H9 (cell line): ENCODE results near the gene CNDP1. TPM values are rescaled to one million over a fixed set of nuclear protein-coding genes. Genes with fewer than 3 reads are reported as not detected.

Experiments
- DNase-seq: peaks from one replicate; pipeline ENCODE4 v3.0.0-alpha.2; 2017
- H2AFZ ChIP-seq: one replicate; pipeline ENCODE4 v1.6.1; 2013; ENCODE audit warnings: mild to moderate bottlenecking, low read length, control low read depth, moderate library complexity
- H2AK5ac ChIP-seq: 2 replicates; pipeline ENCODE4 v1.6.1; 2013; ENCODE audit warnings: low read length, control low read depth, mixed read lengths; ENCODE audit not compliant: insufficient read length
- H2BK120ac ChIP-seq: one replicate; pipeline ENCODE4 v1.6.1; 2013; ENCODE audit warnings: low read depth, mild to moderate bottlenecking, low read length, control low read depth, inconsistent platforms; ENCODE audit not compliant: poor library complexity, severe bottlenecking
- H2BK12ac ChIP-seq: 2 replicates; pipeline ENCODE4 v1.6.1; 2013; ENCODE audit warnings: low read length, control low read depth, mixed read lengths, low read depth; ENCODE audit not compliant: insufficient read length
- H2BK15ac ChIP-seq: 2 replicates; pipeline ENCODE4 v1.6.1; 2013; ENCODE audit warnings: low read depth, low read length, control low read depth
- H2BK20ac ChIP-seq: one replicate; pipeline ENCODE4 v1.6.1; 2013; ENCODE audit warnings: low read depth, mild to moderate bottlenecking, low read length, control low read depth, inconsistent platforms; ENCODE audit not compliant: poor library complexity, severe bottlenecking
- H2BK5ac ChIP-seq: 2 replicates; pipeline ENCODE4 v1.6.1; 2013; ENCODE audit warnings: low read length, control low read depth, mixed read lengths; ENCODE audit not compliant: insufficient read length
- H3K14ac ChIP-seq: 2 replicates; pipeline ENCODE4 v1.6.1; 2013; ENCODE audit warnings: low read length, control low read depth; ENCODE audit not compliant: insufficient read depth
- H3K18ac ChIP-seq: 2 replicates; pipeline ENCODE4 v1.6.1; 2013; ENCODE audit warnings: low read depth, mild to moderate bottlenecking, mixed read lengths, low read length, control low read depth; ENCODE audit not compliant: insufficient read length
- H3K23ac ChIP-seq: 2 replicates; pipeline ENCODE4 v1.6.1; 2013; ENCODE audit warnings: low read length, control low read depth, mixed read lengths, low read depth; ENCODE audit not compliant: insufficient read length
- H3K23me2 ChIP-seq: 2 replicates; pipeline ENCODE4 v1.6.1; 2013; ENCODE audit warnings: low read depth, mild to moderate bottlenecking, mixed read lengths, low read length, control low read depth; ENCODE audit not compliant: insufficient read length, poor library complexity, severe bottlenecking
- H3K27ac ChIP-seq: 2 replicates; pipeline ENCODE4 v1.5.1; 2013; ENCODE audit warnings: low read length, control low read depth, mixed read lengths, low read depth; ENCODE audit not compliant: insufficient read length
- H3K27me3 ChIP-seq: 2 replicates; pipeline ENCODE4 v1.6.1; 2013; ENCODE audit warnings: low read length, control low read depth, inconsistent platforms; ENCODE audit not compliant: insufficient read depth
- H3K4ac ChIP-seq: 2 replicates; pipeline ENCODE4 v1.6.1; 2013; ENCODE audit warnings: low read depth, mild to moderate bottlenecking, control low read depth, inconsistent platforms, low read length, moderate library complexity
- H3K4me1 ChIP-seq: 2 replicates; pipeline ENCODE4 v1.6.1; 2013; ENCODE audit warnings: low read length, control low read depth, inconsistent platforms; ENCODE audit not compliant: insufficient read depth
- H3K4me2 ChIP-seq: 2 replicates; pipeline ENCODE4 v1.6.1; 2013; ENCODE audit warnings: low read length, control low read depth, mixed read lengths; ENCODE audit not compliant: insufficient read length, insufficient read depth
- H3K56ac ChIP-seq: 2 replicates; pipeline ENCODE4 v1.6.1; 2013; ENCODE audit warnings: low read depth, mild to moderate bottlenecking, mixed read lengths, low read length, control low read depth; ENCODE audit not compliant: insufficient read length
- H3K79me1 ChIP-seq: 2 replicates; pipeline ENCODE4 v1.6.1; 2013; ENCODE audit warnings: low read depth, mild to moderate bottlenecking, moderate library complexity, low read length, control low read depth, inconsistent platforms; ENCODE audit not compliant: insufficient read depth, poor library complexity, severe bottlenecking
- H3K79me2 ChIP-seq: 2 replicates; pipeline ENCODE4 v1.6.1; 2013; ENCODE audit warnings: low read length, control low read depth, inconsistent platforms; ENCODE audit not compliant: insufficient read depth
- H3K9ac ChIP-seq: 2 replicates; pipeline ENCODE4 v1.6.1; 2013; ENCODE audit warnings: low read length, control low read depth, mixed read lengths; ENCODE audit not compliant: insufficient read length; ENCODE audit errors: extremely low read depth
- H3K9me3 ChIP-seq: one replicate; pipeline ENCODE4 v1.6.1; 2013; ENCODE audit warnings: low read depth, low read length, inconsistent platforms; ENCODE audit not compliant: control insufficient read depth
- H3T11ph ChIP-seq: one replicate; pipeline ENCODE4 v1.6.1; 2013; ENCODE audit warnings: mild to moderate bottlenecking, low read length, control low read depth, inconsistent platforms
- H4K20me1 ChIP-seq: one replicate; pipeline ENCODE4 v1.6.1; 2013; ENCODE audit not compliant: control insufficient read depth, insufficient read length, insufficient read depth
- H4K5ac ChIP-seq: 2 replicates; pipeline ENCODE4 v1.6.1; 2013; ENCODE audit warnings: low read depth, mild to moderate bottlenecking, mixed read lengths, low read length, control low read depth; ENCODE audit not compliant: insufficient read length
- H4K8ac ChIP-seq: replicated peaks from 2 replicates; pipeline ENCODE4 v1.6.1; 2013; ENCODE audit warnings: low read length, control low read depth, mixed read lengths, low read depth; ENCODE audit not compliant: insufficient read length
- H4K91ac ChIP-seq: 2 replicates; pipeline ENCODE4 v1.6.1; 2013; ENCODE audit warnings: low read depth, mild to moderate bottlenecking, moderate library complexity, mixed read lengths, low read length, control low read depth; ENCODE audit not compliant: insufficient read length
- H3K27ac Mint-ChIP-seq, 3 experiments: 2 replicates in 2 of 3; 3 replicates in 1 of 3; pipeline ENCODE4 v1.8.0; 2020 to 2021; ENCODE audit warnings: mixed read lengths in 3 of 3, mild to moderate bottlenecking in 1 of 3, moderate library complexity in 1 of 3
- H3K27me3 Mint-ChIP-seq: 2 replicates; pipeline ENCODE4 v1.8.0; 2021; ENCODE audit warnings: low read depth, mild to moderate bottlenecking, moderate library complexity, mixed read lengths
- H3K36me3 Mint-ChIP-seq, 3 experiments: 2 replicates in 2 of 3; 3 replicates in 1 of 3; pipeline ENCODE4 v1.8.0; 2020 to 2021; ENCODE audit warnings: low read depth in 3 of 3, mixed read lengths in 3 of 3; ENCODE audit not compliant: insufficient read depth in 1 of 3
- H3K4me1 Mint-ChIP-seq, 2 experiments: 2 replicates each; pipeline ENCODE4 v1.8.0; 2020; ENCODE audit warnings: mixed read lengths in 2 of 2
- H3K4me3 Mint-ChIP-seq, 2 experiments: 2 replicates in 1 of 2; 3 replicates in 1 of 2; pipeline ENCODE4 v1.8.0; 2020 to 2021; ENCODE audit warnings: mild to moderate bottlenecking in 2 of 2, mixed read lengths in 2 of 2, moderate library complexity in 1 of 2
- H3K9me3 Mint-ChIP-seq, 2 experiments: 2 replicates in 1 of 2; 3 replicates in 1 of 2; pipeline ENCODE4 v1.8.0; 2020; ENCODE audit warnings: mild to moderate bottlenecking in 2 of 2, mixed read lengths in 2 of 2, moderate library complexity in 1 of 2
- WGBS: extraction: QIAGEN DNeasy Blood & Tissue Kit; methylation state at CpG from one replicate; pipeline ENCODE4 v1.1.7; 2013; ENCODE audit warnings: missing lambda C conversion rate, low lambda C conversion rate, mixed read lengths; ENCODE audit not compliant: insufficient read length; ENCODE audit errors: extremely low coverage; 5-methylcytosine and 5-hydroxymethylcytosine counted together
- total RNA-seq: library from RNA; stranded (reverse); gene quantifications from 2 replicates; pipeline ENCODE4 v1.2.1, GENCODE V29; 2021
- TF ChIP-seq, protein P1 (sequence below): fragments of 200-600 bp; sonication (generic); conservative IDR thresholded peaks from 3 replicates; pipeline ENCODE4 v1.8.0; 2021; ENCODE audit warnings: antibody characterized with exemption, mild to moderate bottlenecking

The CNDP1 gene
- total RNA-seq, 1 experiment from 2014 or later, result not detected

DNA sequence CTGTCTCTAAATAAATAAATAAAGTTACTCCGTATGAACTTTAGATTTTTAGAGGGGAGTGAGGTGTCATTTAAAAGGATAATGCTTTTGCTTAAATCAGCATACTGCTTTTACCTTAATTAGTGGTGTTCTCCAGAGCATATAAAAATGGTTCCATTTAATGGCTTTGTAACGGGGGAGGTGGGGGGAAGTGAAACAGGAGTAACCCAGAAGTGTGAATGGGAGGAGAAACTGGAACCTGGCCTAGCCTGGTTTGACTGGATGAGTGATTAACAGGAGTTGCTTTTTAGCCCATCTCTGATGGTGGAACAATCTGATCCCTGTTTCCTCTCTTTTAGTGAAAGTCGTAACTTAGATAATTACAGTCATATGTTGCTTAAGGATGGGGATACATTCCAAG lies 36.5 kb upstream of the CNDP1 start:
- H3K36me3 Mint-ChIP-seq, result peaks cover 25 to 40% (median 40%) of the 10 kb centered on the region in 3 experiments
- no peak overlapping the region for H3K23ac ChIP-seq
- no peak overlapping the region for H3K4me2 ChIP-seq
- no peak overlapping the region for H2BK15ac ChIP-seq
- no peak overlapping the region for H3K56ac ChIP-seq
- no peaks in the 10 kb centered on the region for H3K27me3 ChIP-seq
- no peak overlapping the region for H2BK20ac ChIP-seq
- no peaks in the 10 kb centered on the region for H3K9me3 ChIP-seq
- H3K4me3 Mint-ChIP-seq, result peak overlapping the region; percentile 92 to 94
- no peak overlapping the region for H3T11ph ChIP-seq
- no peak overlapping the region for H3K9ac ChIP-seq
- no peak overlapping the region for H2BK120ac ChIP-seq
- no peaks in the 10 kb centered on the region; a peak in 1 of 5 replicates for H3K9me3 Mint-ChIP-seq
- no peak overlapping the region for H2BK5ac ChIP-seq
- no peak overlapping the region for H3K27ac Mint-ChIP-seq
- no peak overlapping the region for H2BK12ac ChIP-seq
- no peak overlapping the region for H4K5ac ChIP-seq
- no peak overlapping the region for H4K8ac ChIP-seq
- H3K23me2 ChIP-seq, result peaks cover 7% of the 10 kb centered on the region
- peaks cover 9% of the 10 kb centered on the region; the same call in 1 of the 2 replicates for H3K79me2 ChIP-seq
- H3K4me1 ChIP-seq, result peaks cover 3% of the 10 kb centered on the region; the same call in 1 of the 2 replicates
- no peak overlapping the region for H3K4ac ChIP-seq
- no peak overlapping the region for H3K14ac ChIP-seq
- WGBS, result no CpG with 5 or more reads among the region's 3 CpGs
- H2AK5ac ChIP-seq, result no peak overlapping the region
- no peak overlapping the region for H2AFZ ChIP-seq
- H3K79me1 ChIP-seq, result peaks cover 4% of the 10 kb centered on the region
- no peak for DNase-seq
- H3K27me3 Mint-ChIP-seq, result no peaks in the 10 kb centered on the region
- peaks cover 23 to 26% of the 10 kb centered on the region in 2 experiments for H3K4me1 Mint-ChIP-seq
- H3K18ac ChIP-seq, result no peak overlapping the region
- TF ChIP-seq, protein P1, sequence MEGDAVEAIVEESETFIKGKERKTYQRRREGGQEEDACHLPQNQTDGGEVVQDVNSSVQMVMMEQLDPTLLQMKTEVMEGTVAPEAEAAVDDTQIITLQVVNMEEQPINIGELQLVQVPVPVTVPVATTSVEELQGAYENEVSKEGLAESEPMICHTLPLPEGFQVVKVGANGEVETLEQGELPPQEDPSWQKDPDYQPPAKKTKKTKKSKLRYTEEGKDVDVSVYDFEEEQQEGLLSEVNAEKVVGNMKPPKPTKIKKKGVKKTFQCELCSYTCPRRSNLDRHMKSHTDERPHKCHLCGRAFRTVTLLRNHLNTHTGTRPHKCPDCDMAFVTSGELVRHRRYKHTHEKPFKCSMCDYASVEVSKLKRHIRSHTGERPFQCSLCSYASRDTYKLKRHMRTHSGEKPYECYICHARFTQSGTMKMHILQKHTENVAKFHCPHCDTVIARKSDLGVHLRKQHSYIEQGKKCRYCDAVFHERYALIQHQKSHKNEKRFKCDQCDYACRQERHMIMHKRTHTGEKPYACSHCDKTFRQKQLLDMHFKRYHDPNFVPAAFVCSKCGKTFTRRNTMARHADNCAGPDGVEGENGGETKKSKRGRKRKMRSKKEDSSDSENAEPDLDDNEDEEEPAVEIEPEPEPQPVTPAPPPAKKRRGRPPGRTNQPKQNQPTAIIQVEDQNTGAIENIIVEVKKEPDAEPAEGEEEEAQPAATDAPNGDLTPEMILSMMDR, result no peak
- no peak overlapping the region for H4K91ac ChIP-seq
- H3K27ac ChIP-seq, result no peak overlapping the region
- H4K20me1 ChIP-seq, result no peaks in the 10 kb centered on the region
